NB4 (cell line): Measurements from ENCODE around the gene SH3BP1.

Experiments
- MYC ChIP-seq: IDR thresholded peaks from 2 replicates; pipeline ENCODE4 v1.6.1; 2011; ENCODE audit warnings: low read depth, low read length
- POLR2A ChIP-seq: IDR thresholded peaks from 2 replicates; pipeline ENCODE4 v1.6.1; 2011; ENCODE audit warnings: mild to moderate bottlenecking; ENCODE audit not compliant: insufficient read length; ENCODE audit errors: extremely low read depth
- TF ChIP-seq, protein P1 (sequence below): IDR thresholded peaks from one replicate; pipeline ENCODE4 v1.5.1; 2012; ENCODE audit warnings: low read depth, low read length

DNA sequence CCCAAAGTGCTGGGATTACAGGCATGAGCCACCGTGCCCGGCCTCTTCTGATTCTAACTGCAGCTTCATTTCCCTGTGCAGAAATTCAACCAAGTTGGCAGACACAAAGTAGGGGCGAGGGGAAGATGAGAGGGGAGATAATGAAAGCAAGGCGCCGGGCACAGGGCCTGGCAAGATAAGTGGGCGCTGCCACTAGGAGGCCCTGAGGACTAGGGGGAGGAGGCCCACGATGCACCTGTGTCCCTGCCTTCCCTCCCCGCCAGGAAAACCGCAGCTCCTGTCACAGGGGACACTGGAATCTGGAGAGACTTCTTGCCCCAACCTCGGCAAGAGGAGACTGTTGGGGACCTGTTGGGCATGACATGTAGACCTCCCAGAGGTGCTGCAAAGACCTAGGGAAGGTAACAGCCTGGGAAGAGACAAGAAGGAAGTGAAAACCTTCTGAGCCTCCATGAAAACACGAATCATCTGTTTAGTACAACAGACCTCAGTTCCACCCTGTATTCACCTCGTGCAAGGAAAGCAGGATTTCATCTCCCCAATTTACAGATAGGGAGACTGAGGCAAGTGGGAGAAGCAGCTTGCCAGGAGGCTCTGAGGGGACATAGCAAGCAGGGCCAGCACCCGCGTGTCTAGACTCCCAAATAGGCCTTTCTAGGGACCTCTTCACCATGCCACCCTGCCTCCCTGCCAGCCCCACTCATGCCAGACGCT lies 32.9 kb downstream of the SH3BP1 start:
- TF ChIP-seq, protein P1, sequence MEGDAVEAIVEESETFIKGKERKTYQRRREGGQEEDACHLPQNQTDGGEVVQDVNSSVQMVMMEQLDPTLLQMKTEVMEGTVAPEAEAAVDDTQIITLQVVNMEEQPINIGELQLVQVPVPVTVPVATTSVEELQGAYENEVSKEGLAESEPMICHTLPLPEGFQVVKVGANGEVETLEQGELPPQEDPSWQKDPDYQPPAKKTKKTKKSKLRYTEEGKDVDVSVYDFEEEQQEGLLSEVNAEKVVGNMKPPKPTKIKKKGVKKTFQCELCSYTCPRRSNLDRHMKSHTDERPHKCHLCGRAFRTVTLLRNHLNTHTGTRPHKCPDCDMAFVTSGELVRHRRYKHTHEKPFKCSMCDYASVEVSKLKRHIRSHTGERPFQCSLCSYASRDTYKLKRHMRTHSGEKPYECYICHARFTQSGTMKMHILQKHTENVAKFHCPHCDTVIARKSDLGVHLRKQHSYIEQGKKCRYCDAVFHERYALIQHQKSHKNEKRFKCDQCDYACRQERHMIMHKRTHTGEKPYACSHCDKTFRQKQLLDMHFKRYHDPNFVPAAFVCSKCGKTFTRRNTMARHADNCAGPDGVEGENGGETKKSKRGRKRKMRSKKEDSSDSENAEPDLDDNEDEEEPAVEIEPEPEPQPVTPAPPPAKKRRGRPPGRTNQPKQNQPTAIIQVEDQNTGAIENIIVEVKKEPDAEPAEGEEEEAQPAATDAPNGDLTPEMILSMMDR = no peak
- TF ChIP-seq MYC = no peak
- TF ChIP-seq POLR2A = no peak
